Non-pigmented ciliary epithelial cell (primary cell): ENCODE measurements around the gene MSMP.

Experiments used
- DNase-seq: peaks from one replicate; pipeline ENCODE4 v3.0.0-alpha.2; 2010; ENCODE audit warnings: low read depth

The MSMP gene

GRCh38 chr9:35771534-35771933, 17.5 kb upstream of the MSMP start:
- DNase-seq = no peak

GRCh38 chr9:35771075-35771433, 17.0 kb upstream of the MSMP start:
- no peak for DNase-seq

GRCh38 chr9:35769763-35770162, 15.7 kb upstream of the MSMP start:
- no peak for DNase-seq

GRCh38 chr9:35767458-35767857, 13.4 kb upstream of the MSMP start:
- no peak for DNase-seq

GRCh38 chr9:35766997-35767396, 12.9 kb upstream of the MSMP start:
- DNase-seq = no peak

- DNase-seq = no peak
These were observed 9.7 kb upstream of the MSMP start for GRCh38 chr9:35763803-35764202.

GRCh38 chr9:35763181-35763580, 9.1 kb upstream of the MSMP start:
- DNase-seq = no peak

- DNase-seq = peak; percentile 47
These were observed 6.6 kb upstream of the MSMP start for GRCh38 chr9:35760651-35761050.

GRCh38 chr9:35759795-35760194, 5.7 kb upstream of the MSMP start:
- DNase-seq = no peak

- no peak for DNase-seq
These were observed 4.5 kb upstream of the MSMP start for GRCh38 chr9:35758475-35759050.

- DNase-seq = no peak
These were observed 3.8 kb upstream of the MSMP start for GRCh38 chr9:35757892-35758275.

- DNase-seq = no peak
These were observed 3.3 kb upstream of the MSMP start for GRCh38 chr9:35757226-35757891.

- DNase-seq = no peak
These were observed 2.5 kb upstream of the MSMP start for GRCh38 chr9:35756275-35757225.

- no peak for DNase-seq
These were observed 995 bp upstream of the MSMP start for GRCh38 chr9:35755071-35755470.

GRCh38 chr9:35753466-35753865, 610 bp downstream of the MSMP start:
- DNase-seq = no peak

- DNase-seq = no peak
These were observed 3.9 kb downstream of the MSMP start for GRCh38 chr9:35750256-35750531.

GRCh38 chr9:35749515-35750255, 4.4 kb downstream of the MSMP start:
- no peak for DNase-seq

GRCh38 chr9:35748858-35749514, 5.1 kb downstream of the MSMP start, which contains the start of the genes GBA2 and RGP1:
Gene GBA2, minus strand, starts transcription at chr9:35749228. Its CDS starts 524 bp downstream, at chr9:35748704.
Gene RGP1, plus strand, starts transcription at chr9:35749287. Its CDS starts 469 bp downstream, at chr9:35749756.
- DNase-seq = no peak

- DNase-seq = no peak
These were observed 5.7 kb downstream of the MSMP start for GRCh38 chr9:35748242-35748857.

GRCh38 chr9:35746583-35746982, 7.5 kb downstream of the MSMP start:
- no peak for DNase-seq

- DNase-seq = no peak
These were observed 8.5 kb downstream of the MSMP start for GRCh38 chr9:35745569-35745968.
